Natural killer cell (primary cell): ENCODE results near the gene ATXN7L3. TPM values are rescaled to one million over a fixed set of nuclear protein-coding genes. Genes with fewer than 3 reads are reported as not detected.

Experiments
- ATAC-seq, 3 donors: fragments of 150-1000 bp in 2 of 3; fragments of 200-7000 bp in 1 of 3; cut with Tn5 transposase; 1 replicate in 1 of 3; 2 replicates in 2 of 3; pipeline ENCODE4 v1.10.0; 2021; ENCODE audit warnings: mild to moderate bottlenecking in 2 of 3, moderate library complexity in 2 of 3
- DNase-seq, 2 donors: peaks; one replicate each; pipeline versions ENCODE4 v3.0.0 to v3.0.0-alpha.2; 2013 to 2021; ENCODE audit warnings: mixed read lengths in 1 of 2
- H3K27ac ChIP-seq: one replicate; pipeline ENCODE4 v1.5.1; 2013; ENCODE audit warnings: mild to moderate bottlenecking, low read length
- H3K27me3 ChIP-seq: one replicate; pipeline ENCODE4 v1.6.1; 2013; ENCODE audit warnings: low read length; ENCODE audit not compliant: control insufficient read depth, insufficient read depth
- H3K36me3 ChIP-seq: one replicate; pipeline ENCODE4 v1.6.1; 2013; ENCODE audit warnings: low read length; ENCODE audit not compliant: control insufficient read depth, insufficient read depth
- H3K4me1 ChIP-seq: one replicate; pipeline ENCODE4 v1.6.1; 2013; ENCODE audit warnings: low read length; ENCODE audit not compliant: control insufficient read depth, insufficient read depth
- H3K4me3 ChIP-seq: one replicate; pipeline ENCODE4 v1.5.1; 2013; ENCODE audit warnings: low read length
- H3K9me3 ChIP-seq: one replicate; pipeline ENCODE4 v1.6.1; 2013; ENCODE audit warnings: low read length; ENCODE audit not compliant: control insufficient read depth, insufficient read depth
- H3K27ac Mint-ChIP-seq, 2 donors: one replicate each; pipeline ENCODE4 v1.8.0; 2022; ENCODE audit warnings: mild to moderate bottlenecking in 2 of 2, mixed read lengths in 2 of 2, moderate library complexity in 1 of 2
- H3K27me3 Mint-ChIP-seq, 2 donors: one replicate each; pipeline ENCODE4 v1.8.0; 2022; ENCODE audit warnings: low read depth in 2 of 2, mixed read lengths in 2 of 2
- H3K36me3 Mint-ChIP-seq: one replicate; pipeline ENCODE4 v1.8.0; 2022; ENCODE audit warnings: mixed read lengths
- H3K4me1 Mint-ChIP-seq, 2 donors: one replicate each; pipeline ENCODE4 v1.8.0; 2022; ENCODE audit warnings: mixed read lengths in 2 of 2
- H3K4me3 Mint-ChIP-seq: one replicate; pipeline ENCODE4 v1.8.0; 2022; ENCODE audit warnings: mild to moderate bottlenecking, moderate library complexity, mixed read lengths
- H3K9me3 Mint-ChIP-seq, 2 donors: one replicate each; pipeline ENCODE4 v1.8.0; 2022; ENCODE audit warnings: mixed read lengths in 2 of 2
- CTCF ChIP-seq: fragments of 200-600 bp; IDR thresholded peaks from one replicate; pipeline ENCODE4 v1.8.0; 2022; ENCODE audit warnings: antibody characterized with exemption
- WGBS: methylation state at CpG from one replicate; pipeline ENCODE4 v1.1.7; 2013; ENCODE audit warnings: missing lambda C conversion rate; ENCODE audit not compliant: insufficient coverage; 5-methylcytosine and 5-hydroxymethylcytosine counted together
- intact Hi-C: fragments of 100-400 bp; cut with micrococcal nuclease; formaldehyde crosslinking; loops from one replicate; pipeline ENCODE4 v1.14.2; 2022
- total RNA-seq, 4 donors: library from RNA; stranded (reverse); fragments of 120-200 nt in 1 of 4; gene quantifications; one replicate each; pipeline versions ENCODE4 v1.2.3 to v1.2.4, GENCODE V29; 2013 to 2022

Gene ATXN7L3
- total RNA-seq, 3 donors from 2014 or later (not counting 1 experiment from before 2014, with no cell fraction given), result 87.6 to 112 (median 109) TPM

GRCh38 chr17:44188576-44189403 lies 10.9 kb downstream of the ATXN7L3 start:
- H3K27ac ChIP-seq, result no peak overlapping the region
- no peak for TF ChIP-seq CTCF
- DNase-seq (no peak), ATAC-seq (no peak)
- no peaks in the 10 kb centered on the region for H3K27me3 ChIP-seq
- H3K9me3 ChIP-seq, result no peaks in the 10 kb centered on the region
- WGBS, result over 99% methylated on average over 9 of the region's 12 CpGs
- Mint-ChIP-seq H3K36me3 (no peaks in the 10 kb centered on the region), H3K9me3 (no peaks in the 10 kb centered on the region), H3K4me1 (peaks cover 30 to 43% of the 10 kb centered on the region in 2 donors), H3K27ac (peak overlapping the region; percentile 92 to 99), H3K4me3 (peak overlapping the region; percentile 100), H3K27me3 (no peaks in the 10 kb centered on the region)
- H3K4me3 ChIP-seq, result no peak overlapping the region
- peaks cover 25% of the 10 kb centered on the region for H3K4me1 ChIP-seq
- H3K36me3 ChIP-seq, result peaks cover 18% of the 10 kb centered on the region
- intact Hi-C loops, result loop anchor here (5.0 kb wide), 1 partner anchor 66 kb away; the partner anchor contains the start of gene HDAC5

GRCh38 chr17:44187131-44187899 lies 12.4 kb downstream of the ATXN7L3 start:
- Histone ChIP-seq H3K4me1 (peaks cover 25% of the 10 kb centered on the region), H3K4me3 (peak overlapping the region; percentile 90), H3K27me3 (no peaks in the 10 kb centered on the region), H3K27ac (peak overlapping the region; percentile 97), H3K36me3 (peaks cover 12% of the 10 kb centered on the region), H3K9me3 (no peaks in the 10 kb centered on the region)
- intact Hi-C loops, result loop anchor here (2.0 to 5.0 kb wide), 2 partner anchors 31 to 65 kb away; partner anchors contain the start of genes HDAC5 and UBTF
- no peaks in the 10 kb centered on the region for H3K36me3 Mint-ChIP-seq
- peaks cover 30 to 39% of the 10 kb centered on the region in 2 donors for H3K4me1 Mint-ChIP-seq
- peak; percentile 59 to 69 (median 61) for ATAC-seq
- peak overlapping the region; percentile 100 for H3K4me3 Mint-ChIP-seq
- WGBS, result 3% methylated on average over 31 of the region's 32 CpGs
- H3K9me3 Mint-ChIP-seq, result no peaks in the 10 kb centered on the region
- H3K27ac Mint-ChIP-seq, result peak overlapping the region; percentile 92 to 99
- no peak for TF ChIP-seq CTCF
- peak in 1 of 2 donors; percentile 75 for DNase-seq
- H3K27me3 Mint-ChIP-seq, result no peaks in the 10 kb centered on the region

GRCh38 chr17:44186307-44187130 lies 13.2 kb downstream of the ATXN7L3 start, which contains the start of gene TMUB2:
TSS of gene TMUB2 (plus strand) at chr17:44186972. CDS start at chr17:44187709, 737 bp downstream.
- Mint-ChIP-seq H3K27me3 (no peaks in the 10 kb centered on the region), H3K27ac (peak within 1 kb of the TSS; percentile 92 to 99), H3K9me3 (no peaks in the 10 kb centered on the region), H3K36me3 (no peaks in the 10 kb centered on the region), H3K4me1 (peaks cover 35 to 44% of the 10 kb centered on the region in 2 donors), H3K4me3 (peak within 1 kb of the TSS; percentile 100)
- WGBS, result under 1% methylated on average over 50 of the region's 50 CpGs
- intact Hi-C loops, result loop anchor here (1.0 to 5.0 kb wide), 4 partner anchors 14 to 64 kb away; partner anchors contain the start of genes HDAC5, HROB and UBTF
- ATAC-seq, result peak; percentile 94 to 100 (median 95)
- TF ChIP-seq CTCF, result no peak
- Histone ChIP-seq H3K4me1 (peaks cover 25% of the 10 kb centered on the region), H3K4me3 (peak within 1 kb of the TSS; percentile 90), H3K36me3 (peaks cover 16% of the 10 kb centered on the region), H3K9me3 (no peaks in the 10 kb centered on the region), H3K27ac (peak within 1 kb of the TSS; percentile 97), H3K27me3 (no peaks in the 10 kb centered on the region)
- DNase-seq, result peak; percentile 99 to 100
